Astrocyte (in vitro differentiated cells and primary cell): ENCODE data around the gene DNAJC10. TPM values are rescaled to one million over a fixed set of nuclear protein-coding genes. Genes with fewer than 3 reads are reported as not detected.
A peak's percentile ranks its signal among the peaks of the same experiment; 100 is the strongest.

Source experiments
- DNase-seq: peaks from one replicate; pipeline ENCODE4 v3.0.0-alpha.2; 2010; ENCODE audit warnings: low read depth
- FAIRE-seq: peaks from 2 replicates; lab custom pipeline; 2011; peaks lifted over from hg19 to GRCh38; lab: Jason Lieb, UNC
- H2AFZ ChIP-seq: 2 replicates; pipeline ENCODE4 v1.6.0; 2012; ENCODE audit warnings: low read depth, low read length, inconsistent platforms
- H3K27ac ChIP-seq: 2 replicates; pipeline ENCODE4 v1.5.1; 2011; ENCODE audit warnings: low read depth, low read length, inconsistent platforms
- H3K27me3 ChIP-seq: 2 replicates; pipeline ENCODE4 v1.6.0; 2011; ENCODE audit warnings: low read length, inconsistent platforms; ENCODE audit not compliant: insufficient read depth
- H3K36me3 ChIP-seq: 2 replicates; pipeline ENCODE4 v1.5.1; 2011; ENCODE audit warnings: low read length, inconsistent platforms; ENCODE audit not compliant: insufficient read depth
- H3K4me1 ChIP-seq: 2 replicates; pipeline ENCODE4 v1.5.1; 2011; ENCODE audit warnings: low read length, inconsistent platforms; ENCODE audit not compliant: insufficient read depth
- H3K4me2 ChIP-seq: 2 replicates; pipeline ENCODE4 v1.6.0; 2012; ENCODE audit warnings: low read length, inconsistent platforms
- H3K4me3 ChIP-seq: 2 replicates; pipeline ENCODE4 v1.5.1; 2011; ENCODE audit warnings: low read depth, mild to moderate bottlenecking, low read length, inconsistent platforms; ENCODE audit not compliant: insufficient read depth
- H3K79me2 ChIP-seq: 2 replicates; pipeline ENCODE4 v1.6.0; 2012; ENCODE audit warnings: mild to moderate bottlenecking, low read length, inconsistent platforms; ENCODE audit not compliant: insufficient read depth
- H3K9ac ChIP-seq: 2 replicates; pipeline ENCODE4 v1.6.0; 2012; ENCODE audit warnings: mild to moderate bottlenecking, low read length, inconsistent platforms
- H3K9me3 ChIP-seq: 2 replicates; pipeline ENCODE4 v1.5.1; 2012; ENCODE audit warnings: low read depth, mild to moderate bottlenecking, low read length, inconsistent platforms; ENCODE audit not compliant: insufficient read depth
- H4K20me1 ChIP-seq: 2 replicates; pipeline ENCODE4 v1.6.0; 2012; ENCODE audit warnings: low read length, inconsistent platforms; ENCODE audit not compliant: insufficient read depth
- H3K27ac Mint-ChIP-seq: one replicate; pipeline ENCODE4 v1.8.0; 2021; ENCODE audit warnings: mild to moderate bottlenecking, mixed read lengths; ENCODE audit not compliant: unreplicated experiment
- H3K27me3 Mint-ChIP-seq: one replicate; pipeline ENCODE4 v1.8.0; 2021; ENCODE audit warnings: low read depth, mixed read lengths; ENCODE audit not compliant: unreplicated experiment
- H3K36me3 Mint-ChIP-seq: one replicate; pipeline ENCODE4 v1.8.0; 2021; ENCODE audit warnings: low read depth, mixed read lengths; ENCODE audit not compliant: unreplicated experiment
- H3K4me1 Mint-ChIP-seq: one replicate; pipeline ENCODE4 v1.8.0; 2021; ENCODE audit warnings: low read depth, mixed read lengths; ENCODE audit not compliant: unreplicated experiment
- H3K4me3 Mint-ChIP-seq: one replicate; pipeline ENCODE4 v1.8.0; 2021; ENCODE audit warnings: mild to moderate bottlenecking, moderate library complexity, mixed read lengths; ENCODE audit not compliant: unreplicated experiment
- H3K9me3 Mint-ChIP-seq: one replicate; pipeline ENCODE4 v1.8.0; 2021; ENCODE audit warnings: mild to moderate bottlenecking, mixed read lengths; ENCODE audit not compliant: unreplicated experiment
- EZH2 ChIP-seq: IDR thresholded peaks from 2 replicates; pipeline ENCODE4 v1.6.1; 2012; ENCODE audit warnings: mild to moderate bottlenecking, low read length, inconsistent platforms; ENCODE audit not compliant: insufficient read depth
- total RNA-seq: library from RNA; stranded (reverse); gene quantifications from 2 replicates; pipeline ENCODE4 v1.2.1, GENCODE V29; 2021
- TF ChIP-seq, protein P1 (sequence below): IDR thresholded peaks from 2 replicates; pipeline ENCODE4 v1.5.1; 2011; ENCODE audit warnings: low read depth, mild to moderate bottlenecking, inconsistent platforms, low read length, moderate library complexity; ENCODE audit not compliant: insufficient read depth

DNAJC10 gene
- total RNA-seq, 1 donor from 2014 or later, result 169 TPM

DNA sequence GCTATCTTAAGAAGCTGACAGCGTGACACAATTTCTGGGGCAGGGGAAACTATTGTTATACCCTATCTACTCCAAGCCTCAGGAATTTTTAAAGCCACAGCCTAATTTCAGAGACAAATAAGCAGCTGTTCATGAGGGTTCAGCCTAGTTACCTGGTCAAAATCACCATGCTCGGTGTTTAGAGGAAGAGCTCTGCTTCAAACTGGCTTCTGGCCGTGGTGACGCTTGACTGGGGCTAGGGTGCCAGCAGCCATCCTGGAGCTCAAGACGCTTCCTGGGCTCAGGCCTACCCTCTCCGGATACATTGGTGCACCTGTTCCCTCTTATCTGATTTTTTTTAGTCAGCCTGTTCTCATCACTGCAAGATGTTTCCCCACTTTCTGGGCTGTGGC is 108.7 kb downstream of the DNAJC10 start:
- FAIRE-seq, result no peak
- H3K79me2 ChIP-seq, result no peaks in the 10 kb centered on the region
- H3K27ac ChIP-seq, result no peak overlapping the region
- H2AFZ ChIP-seq, result no peak overlapping the region
- Mint-ChIP-seq H3K9me3 (peaks cover 2% of the 10 kb centered on the region), H3K36me3 (no peaks in the 10 kb centered on the region), H3K27me3 (no peaks in the 10 kb centered on the region), H3K27ac (no peak overlapping the region), H3K4me1 (peaks cover 1% of the 10 kb centered on the region), H3K4me3 (no peak overlapping the region)
- H3K36me3 ChIP-seq, result no peaks in the 10 kb centered on the region
- H3K4me2 ChIP-seq, result no peak overlapping the region
- H3K9ac ChIP-seq, result no peak overlapping the region
- no peaks in the 10 kb centered on the region for H3K9me3 ChIP-seq
- no peak overlapping the region for H3K4me3 ChIP-seq
- no peak for TF ChIP-seq EZH2
- TF ChIP-seq, protein P1, sequence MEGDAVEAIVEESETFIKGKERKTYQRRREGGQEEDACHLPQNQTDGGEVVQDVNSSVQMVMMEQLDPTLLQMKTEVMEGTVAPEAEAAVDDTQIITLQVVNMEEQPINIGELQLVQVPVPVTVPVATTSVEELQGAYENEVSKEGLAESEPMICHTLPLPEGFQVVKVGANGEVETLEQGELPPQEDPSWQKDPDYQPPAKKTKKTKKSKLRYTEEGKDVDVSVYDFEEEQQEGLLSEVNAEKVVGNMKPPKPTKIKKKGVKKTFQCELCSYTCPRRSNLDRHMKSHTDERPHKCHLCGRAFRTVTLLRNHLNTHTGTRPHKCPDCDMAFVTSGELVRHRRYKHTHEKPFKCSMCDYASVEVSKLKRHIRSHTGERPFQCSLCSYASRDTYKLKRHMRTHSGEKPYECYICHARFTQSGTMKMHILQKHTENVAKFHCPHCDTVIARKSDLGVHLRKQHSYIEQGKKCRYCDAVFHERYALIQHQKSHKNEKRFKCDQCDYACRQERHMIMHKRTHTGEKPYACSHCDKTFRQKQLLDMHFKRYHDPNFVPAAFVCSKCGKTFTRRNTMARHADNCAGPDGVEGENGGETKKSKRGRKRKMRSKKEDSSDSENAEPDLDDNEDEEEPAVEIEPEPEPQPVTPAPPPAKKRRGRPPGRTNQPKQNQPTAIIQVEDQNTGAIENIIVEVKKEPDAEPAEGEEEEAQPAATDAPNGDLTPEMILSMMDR, result no peak
- no peaks in the 10 kb centered on the region for H4K20me1 ChIP-seq
- H3K4me1 ChIP-seq, result no peaks in the 10 kb centered on the region
- DNase-seq, result peak; percentile 13
- no peaks in the 10 kb centered on the region for H3K27me3 ChIP-seq

DNA sequence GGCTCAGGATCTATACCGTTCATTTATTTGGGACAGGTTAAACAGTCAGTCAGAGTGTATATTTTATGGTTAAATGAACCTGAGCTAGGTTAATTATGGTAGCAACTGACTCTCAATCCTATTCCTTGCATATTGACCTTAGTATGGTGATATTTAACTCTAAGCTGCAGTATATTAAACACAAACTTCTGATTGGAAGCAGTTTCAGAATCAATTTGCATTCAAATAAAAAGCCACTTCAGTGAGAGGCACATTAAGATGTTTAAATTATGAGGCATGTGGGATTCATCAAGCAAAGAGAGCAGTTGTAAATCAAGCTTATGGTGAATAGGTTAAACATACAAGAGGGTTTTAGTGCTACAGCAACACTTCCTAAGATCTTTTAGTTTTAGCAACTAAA is 110.0 kb downstream of the DNAJC10 start:
- Mint-ChIP-seq H3K36me3 (no peaks in the 10 kb centered on the region), H3K4me3 (no peak overlapping the region), H3K9me3 (peaks cover 2% of the 10 kb centered on the region), H3K27ac (no peak overlapping the region), H3K27me3 (no peaks in the 10 kb centered on the region), H3K4me1 (peaks cover 1% of the 10 kb centered on the region)
- no peak for FAIRE-seq
- Histone ChIP-seq H3K4me3 (no peak overlapping the region), H3K9me3 (no peaks in the 10 kb centered on the region), H3K4me2 (no peak overlapping the region), H2AFZ (no peak overlapping the region), H3K9ac (no peak overlapping the region), H3K27me3 (no peaks in the 10 kb centered on the region), H4K20me1 (no peaks in the 10 kb centered on the region), H3K27ac (no peak overlapping the region), H3K79me2 (no peaks in the 10 kb centered on the region), H3K4me1 (no peaks in the 10 kb centered on the region), H3K36me3 (no peaks in the 10 kb centered on the region)
- DNase-seq, result no peak
- TF ChIP-seq EZH2, result no peak
- TF ChIP-seq, protein P1, result no peak

GRCh38 chr2:182826496-182826895 is 110.4 kb downstream of the DNAJC10 start:
- no peaks in the 10 kb centered on the region for H3K27me3 ChIP-seq
- no peaks in the 10 kb centered on the region for H3K27me3 Mint-ChIP-seq
- H3K27ac ChIP-seq, result no peak overlapping the region
- no peak for FAIRE-seq
- H3K4me2 ChIP-seq, result no peak overlapping the region
- H3K79me2 ChIP-seq, result no peaks in the 10 kb centered on the region
- H3K4me1 Mint-ChIP-seq, result peaks cover 1% of the 10 kb centered on the region
- no peaks in the 10 kb centered on the region for H3K9me3 Mint-ChIP-seq
- H3K4me3 ChIP-seq, result no peak overlapping the region
- no peaks in the 10 kb centered on the region for H4K20me1 ChIP-seq
- no peaks in the 10 kb centered on the region for H3K36me3 ChIP-seq
- H3K27ac Mint-ChIP-seq, result no peak overlapping the region
- H3K4me1 ChIP-seq, result no peaks in the 10 kb centered on the region
- H3K4me3 Mint-ChIP-seq, result no peak overlapping the region
- H2AFZ ChIP-seq, result no peak overlapping the region
- H3K36me3 Mint-ChIP-seq, result no peaks in the 10 kb centered on the region
- DNase-seq, result no peak
- H3K9ac ChIP-seq, result no peak overlapping the region
- TF ChIP-seq EZH2, result no peak
- no peaks in the 10 kb centered on the region for H3K9me3 ChIP-seq
